HG03108 (cell line): ENCODE results near the gene GP2.
"Not testable (repeated sequence)": the region's sequence is repeated elsewhere in the genome, so short reads cannot be mapped to it uniquely, and the experiment has no call there.

Source experiments
- ATAC-seq: cut with Tn5 transposase; IDR thresholded peaks from one replicate; pipeline ENCODE4 v1.9.1; 2021; ENCODE audit warnings: moderate library complexity; ENCODE audit not compliant: unreplicated experiment

The GP2 gene

DNA sequence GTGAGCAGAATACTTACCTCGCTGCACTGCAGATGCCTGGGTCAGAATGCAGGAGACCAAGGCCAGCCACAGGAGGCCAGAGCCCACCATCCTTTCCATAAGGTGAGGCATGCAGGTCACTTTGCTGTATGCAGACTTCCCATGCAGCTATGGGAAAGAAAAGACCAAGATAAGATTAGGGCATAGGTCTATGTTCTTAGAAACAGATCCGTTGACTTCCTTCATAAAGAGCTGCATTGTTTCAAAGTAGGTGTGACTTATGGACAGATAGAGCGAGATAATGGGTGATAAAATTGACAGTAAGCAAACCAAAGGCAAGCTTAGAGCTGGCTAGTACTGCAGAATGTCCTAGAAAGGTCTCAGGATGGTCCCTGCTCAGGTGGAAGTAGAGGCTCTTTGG lies 992 bp downstream of the GP2 start:
- ATAC-seq, result no peak

DNA sequence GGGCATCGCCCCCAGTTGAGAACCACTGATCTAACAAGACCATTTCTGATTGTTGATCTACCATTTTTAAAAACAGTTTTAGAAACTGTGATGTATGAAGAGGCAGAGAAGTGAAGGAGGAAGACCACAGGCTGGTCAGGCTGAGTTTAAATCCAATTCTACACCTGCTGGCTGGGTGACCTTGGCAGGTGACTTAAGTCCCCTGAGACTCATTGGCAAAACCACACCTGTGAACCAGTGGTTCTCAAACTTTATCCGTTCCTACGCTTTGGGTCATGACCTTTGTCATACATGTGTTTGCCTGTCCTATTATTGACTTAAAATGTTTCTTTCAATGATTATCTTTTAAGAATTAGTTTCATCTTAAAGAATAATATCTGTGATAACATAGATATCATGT lies 2.3 kb downstream of the GP2 start:
- no peak for ATAC-seq

DNA sequence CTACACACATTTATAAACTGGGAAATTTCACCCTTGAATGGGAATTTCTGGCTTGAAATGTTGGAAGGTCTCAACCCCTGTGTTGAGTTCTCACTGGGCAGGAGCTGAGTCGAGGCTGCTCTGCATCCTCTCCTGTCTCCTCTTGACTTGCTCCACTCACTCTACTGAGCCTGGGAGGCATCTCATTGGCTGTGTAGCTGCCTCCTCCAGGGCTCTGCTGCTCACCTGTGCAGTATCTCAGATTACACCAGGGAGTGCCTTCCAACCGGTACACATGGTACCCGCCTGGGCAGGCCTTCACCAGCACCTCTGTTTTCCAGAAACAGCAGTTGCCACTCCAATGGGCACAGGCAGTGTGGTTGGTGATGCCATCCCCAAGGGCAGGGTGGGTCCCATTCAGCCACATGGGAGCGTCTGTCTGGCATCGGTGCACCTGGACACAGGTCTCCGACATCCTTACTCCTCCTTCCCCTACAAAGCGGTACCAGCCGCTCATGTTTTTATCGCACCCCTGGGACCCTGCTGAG lies 3.7 kb downstream of the GP2 start:
- ATAC-seq, result no peak

DNA sequence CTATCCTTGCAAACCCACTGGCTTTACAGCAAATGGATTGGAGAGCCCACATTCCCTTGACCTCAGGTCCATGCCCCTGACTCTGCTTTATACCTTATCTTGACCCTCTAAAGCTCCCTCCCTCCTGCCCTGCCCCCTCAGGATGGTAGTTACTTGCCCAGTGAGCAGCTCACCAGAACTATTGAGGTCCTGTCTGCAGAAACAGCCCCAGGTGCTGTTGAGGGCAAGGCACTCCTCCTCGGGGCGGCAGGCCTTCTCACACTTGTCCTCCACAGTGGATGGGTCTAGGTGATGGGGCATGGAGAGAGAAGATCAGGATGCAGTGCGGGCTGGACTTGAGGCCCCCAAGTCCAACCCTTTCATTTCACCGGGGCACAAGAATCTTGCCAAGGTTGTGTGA lies 4.6 kb downstream of the GP2 start:
- no peak for ATAC-seq

DNA sequence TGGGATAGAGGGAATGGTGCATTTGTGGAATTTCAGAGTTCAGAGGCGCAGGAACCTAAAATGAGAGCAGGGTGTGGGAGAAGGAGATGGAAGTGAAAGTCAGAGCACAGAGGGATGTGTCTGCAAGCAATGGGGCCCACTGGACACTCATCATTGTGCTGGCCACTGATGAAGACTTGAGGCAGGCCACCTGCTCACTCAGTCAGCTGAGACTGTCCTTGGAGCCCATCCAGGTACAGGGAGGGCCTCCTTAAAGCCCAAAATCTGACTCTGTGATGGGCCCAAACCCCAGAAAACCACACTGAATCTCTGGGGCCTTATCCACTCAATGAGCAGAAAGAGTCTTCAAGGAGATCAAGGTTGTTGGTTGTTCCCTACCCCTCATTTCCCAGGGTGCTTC lies 5.6 kb downstream of the GP2 start:
- ATAC-seq, result no peak

DNA sequence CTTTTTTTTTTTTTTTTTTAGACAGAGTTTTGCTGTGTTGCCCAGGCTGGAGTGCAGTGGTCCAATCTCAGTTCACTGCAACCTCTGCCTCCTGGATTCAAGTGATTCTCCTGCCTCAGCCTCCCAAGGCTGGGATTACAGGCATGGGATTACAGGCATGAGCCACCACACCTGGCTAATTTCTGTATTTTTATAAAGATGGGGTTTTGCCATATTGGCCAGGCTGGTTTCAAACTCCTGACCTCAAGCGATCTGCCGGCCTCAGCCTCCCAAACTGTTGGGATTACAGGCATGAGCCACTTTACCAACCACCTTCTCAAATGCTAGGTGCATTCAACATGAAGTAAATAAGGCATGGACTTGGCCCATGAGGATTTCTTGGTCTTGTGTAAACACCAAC lies 6.3 kb downstream of the GP2 start:
- ATAC-seq, result not testable (repeated sequence)

DNA sequence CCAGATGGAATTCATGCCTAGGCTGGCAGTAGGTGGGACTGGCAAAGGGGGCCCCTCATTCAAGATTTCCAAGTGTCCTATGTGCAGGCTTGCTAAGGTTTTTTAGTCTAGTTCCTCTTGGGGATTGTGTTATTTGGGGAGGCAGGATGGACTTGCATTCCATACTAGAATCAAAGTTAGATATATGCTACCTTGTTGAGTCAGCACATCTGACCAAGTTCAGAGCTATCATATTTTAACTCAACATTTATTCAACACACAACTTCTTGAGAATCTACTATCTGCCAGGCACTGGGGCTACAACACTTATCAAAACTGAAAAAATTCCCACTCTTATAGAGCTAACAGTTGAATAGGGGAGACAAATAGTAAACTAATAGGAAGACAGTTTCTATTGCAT lies 6.7 kb downstream of the GP2 start:
- no peak for ATAC-seq

DNA sequence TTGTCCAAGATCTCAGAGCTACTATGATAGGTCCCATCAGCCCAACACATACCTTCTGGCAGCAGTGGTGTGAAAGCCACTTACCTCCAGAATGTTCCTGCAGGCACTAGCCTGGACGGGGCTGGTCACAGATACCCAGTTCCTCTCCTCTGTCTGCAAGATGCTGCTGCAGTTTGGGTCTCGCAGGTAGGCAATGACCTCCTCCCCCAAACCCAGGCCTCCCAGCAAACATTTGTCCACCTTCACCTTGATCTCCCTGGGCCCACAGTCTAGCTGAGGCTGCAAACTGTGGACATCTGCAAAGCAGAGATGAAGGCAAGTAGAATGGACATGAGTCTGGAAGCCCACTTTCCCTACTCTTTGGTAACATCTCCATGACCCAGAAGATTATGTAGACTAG lies 7.1 kb downstream of the GP2 start:
- ATAC-seq, result no peak

DNA sequence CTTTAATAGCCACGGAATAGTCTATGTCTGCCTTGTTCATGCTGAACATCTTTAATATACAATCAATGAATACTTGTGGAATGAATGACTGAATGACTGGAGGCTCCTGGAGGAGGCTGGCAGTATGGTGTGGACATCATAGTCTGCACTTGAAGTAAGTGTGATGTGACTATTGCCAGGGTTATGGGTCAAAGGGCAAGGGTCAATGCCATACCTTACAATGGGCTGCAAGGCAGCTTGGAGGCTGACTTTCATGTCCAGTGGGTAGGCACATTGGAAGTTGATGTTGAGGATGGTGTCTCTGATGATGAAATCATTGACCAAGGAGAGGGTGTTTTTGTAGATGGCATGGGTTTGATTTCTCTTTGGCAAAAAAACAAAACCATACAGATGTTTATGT lies 7.9 kb downstream of the GP2 start:
- ATAC-seq, result no peak

DNA sequence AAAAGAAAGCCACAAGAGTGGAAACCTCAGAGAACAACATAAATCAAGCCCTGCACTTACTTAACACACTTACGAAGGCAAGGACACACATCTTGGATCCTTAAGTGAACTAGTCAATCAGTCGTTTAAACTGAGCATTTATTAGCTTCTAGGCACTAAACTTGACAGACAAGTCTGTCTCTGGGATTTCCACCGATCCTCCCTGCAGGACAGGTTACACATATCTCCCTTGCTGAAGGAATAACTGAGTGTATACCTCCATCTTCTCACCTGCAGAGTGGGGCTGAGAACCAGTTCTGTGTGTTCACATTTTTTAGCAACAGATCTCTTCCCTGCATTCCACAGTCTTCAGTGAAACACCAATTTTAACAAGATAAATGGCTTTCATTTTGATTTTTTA lies 8.9 kb downstream of the GP2 start:
- no peak for ATAC-seq

DNA sequence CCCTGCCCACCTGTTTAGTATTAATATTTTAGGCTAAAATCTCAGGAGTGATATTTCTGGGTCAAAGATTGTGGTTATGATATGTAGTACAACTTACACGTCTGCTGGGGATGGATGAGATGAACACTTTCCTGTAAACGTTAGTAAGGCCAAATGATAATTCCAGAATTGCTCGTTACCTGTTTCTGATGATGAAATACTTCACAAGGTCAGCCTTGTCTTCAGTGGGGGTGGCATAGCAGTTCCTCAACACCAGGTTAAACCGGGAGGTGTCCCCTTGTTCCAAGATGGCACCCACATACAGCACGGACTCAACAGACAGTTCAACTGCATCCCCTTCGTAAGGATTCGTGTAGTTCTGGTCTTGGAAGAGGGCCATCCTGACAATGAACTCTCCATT lies 9.3 kb downstream of the GP2 start:
- no peak for ATAC-seq

DNA sequence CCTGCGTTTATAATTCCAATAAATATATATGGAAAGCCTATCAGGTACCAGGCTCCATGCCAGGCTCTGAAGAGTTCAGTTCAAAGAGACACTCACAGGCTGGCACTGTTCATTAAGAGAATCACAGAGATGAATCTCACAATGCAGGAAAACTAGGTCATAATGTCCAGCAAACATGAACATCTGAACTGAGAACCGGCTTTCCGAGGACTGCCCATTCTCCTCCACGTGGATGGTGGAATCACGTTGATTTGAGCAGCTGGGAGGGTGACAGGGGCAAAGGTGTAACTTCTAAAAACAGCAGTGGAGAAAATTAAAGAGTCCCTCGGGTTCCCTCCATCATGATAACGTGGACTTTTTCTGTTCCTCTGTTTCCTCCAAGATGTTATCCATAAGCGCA lies 10.2 kb downstream of the GP2 start:
- ATAC-seq, result no peak

DNA sequence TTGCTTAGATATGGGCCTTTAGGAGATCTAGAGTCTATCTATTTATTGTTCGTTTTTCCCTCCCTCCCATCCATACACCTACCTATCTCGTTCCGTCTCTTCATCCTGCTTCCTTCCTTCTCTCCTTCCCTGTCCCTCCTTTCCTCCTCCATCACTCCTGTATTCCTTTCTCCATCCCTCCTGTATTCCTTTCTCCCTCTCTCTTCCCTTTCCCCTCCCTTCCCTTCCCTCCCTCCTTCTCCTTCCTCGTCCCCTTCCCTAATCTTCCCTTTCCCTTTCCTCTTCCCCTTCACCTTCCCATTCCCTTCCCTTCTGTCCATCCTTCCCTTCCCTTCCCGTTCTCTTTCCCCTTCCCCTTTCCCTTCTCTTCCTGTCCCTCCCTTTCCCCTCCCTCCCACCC lies 10.6 kb downstream of the GP2 start:
- ATAC-seq, result no peak

DNA sequence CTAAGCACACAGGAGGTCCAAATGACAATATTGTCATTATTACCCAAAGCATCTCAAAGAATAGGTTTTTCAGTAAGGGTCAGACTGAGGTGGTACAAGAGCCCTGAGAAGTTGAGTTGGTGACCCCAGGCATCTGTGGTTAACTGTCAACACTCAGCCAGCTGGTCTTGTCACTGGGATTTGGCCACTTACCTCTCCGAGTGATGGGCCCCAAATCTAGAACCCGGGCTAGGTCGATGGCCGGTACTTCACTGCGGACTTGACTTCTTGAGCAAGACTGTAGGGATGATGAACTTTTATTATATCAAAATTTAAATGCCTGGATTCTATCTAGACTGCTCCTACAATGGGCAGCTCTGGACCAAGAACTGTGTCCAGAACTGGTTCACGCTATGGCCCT lies 11.5 kb downstream of the GP2 start:
- no peak for ATAC-seq

DNA sequence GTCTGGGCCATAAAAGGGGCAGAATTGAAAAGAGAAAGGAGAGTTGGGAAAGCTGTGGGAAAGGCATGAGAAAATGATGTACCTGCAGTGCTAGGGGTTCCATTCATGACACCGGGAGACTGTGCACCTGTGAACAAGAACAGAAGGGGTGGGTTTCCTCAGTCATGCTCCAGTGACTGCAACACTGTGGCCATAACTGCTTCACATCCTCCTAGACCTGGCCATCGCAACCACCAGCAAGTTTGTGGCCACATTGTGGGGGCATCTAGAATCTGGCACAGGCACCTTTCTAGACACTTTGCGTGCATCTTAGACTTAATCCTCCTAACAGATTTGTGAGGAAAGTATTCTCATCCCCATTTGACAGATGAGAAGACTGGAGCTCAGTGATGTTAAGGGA lies 12.7 kb downstream of the GP2 start:
- ATAC-seq, result no peak

DNA sequence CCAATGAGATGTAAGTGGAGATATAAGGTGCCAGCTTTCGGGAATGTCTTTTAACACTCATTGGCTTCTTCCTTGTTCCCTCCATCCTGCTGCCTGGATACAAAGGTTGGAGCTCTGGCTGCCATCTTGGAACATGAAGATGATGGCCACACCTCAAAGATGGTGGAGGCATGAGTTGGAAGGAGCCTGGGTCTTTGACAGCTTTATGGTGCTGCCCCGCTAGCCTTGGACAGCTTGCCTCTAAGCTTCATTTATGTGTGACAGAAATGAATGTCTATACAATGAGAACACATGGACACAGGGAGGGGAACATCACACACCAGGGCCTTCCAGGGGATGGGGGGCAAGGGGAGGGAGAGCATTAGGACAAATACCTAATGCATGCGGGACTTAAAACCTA lies 13.6 kb downstream of the GP2 start:
- no peak for ATAC-seq

DNA sequence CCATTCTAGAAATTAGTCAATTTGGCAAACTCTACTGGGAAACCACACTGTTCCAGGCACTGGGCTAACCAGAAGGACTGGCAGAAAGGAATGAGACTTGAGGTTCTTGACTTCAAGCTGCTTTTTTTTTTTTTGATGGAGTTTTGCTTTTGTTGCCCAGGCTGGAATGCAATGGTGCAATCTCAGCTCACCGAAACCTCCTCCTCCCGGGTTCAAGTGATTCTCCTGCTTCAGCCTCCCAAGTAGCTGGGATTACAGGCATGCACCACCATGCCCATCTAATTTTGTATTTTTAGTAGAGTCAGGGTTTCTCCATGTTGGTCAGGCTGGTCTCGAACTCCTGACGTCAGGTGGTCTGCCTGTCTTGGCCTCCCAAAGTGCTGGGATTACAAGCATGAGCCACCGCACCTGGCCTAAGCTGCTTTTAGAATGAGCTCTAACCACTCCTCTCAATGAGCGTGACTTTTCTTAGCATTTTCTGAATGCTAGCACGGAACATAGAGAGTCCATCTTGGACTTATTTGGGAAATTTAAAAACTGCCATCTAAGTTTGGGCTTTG lies 14.7 kb downstream of the GP2 start:
- ATAC-seq, result not testable (repeated sequence)

DNA sequence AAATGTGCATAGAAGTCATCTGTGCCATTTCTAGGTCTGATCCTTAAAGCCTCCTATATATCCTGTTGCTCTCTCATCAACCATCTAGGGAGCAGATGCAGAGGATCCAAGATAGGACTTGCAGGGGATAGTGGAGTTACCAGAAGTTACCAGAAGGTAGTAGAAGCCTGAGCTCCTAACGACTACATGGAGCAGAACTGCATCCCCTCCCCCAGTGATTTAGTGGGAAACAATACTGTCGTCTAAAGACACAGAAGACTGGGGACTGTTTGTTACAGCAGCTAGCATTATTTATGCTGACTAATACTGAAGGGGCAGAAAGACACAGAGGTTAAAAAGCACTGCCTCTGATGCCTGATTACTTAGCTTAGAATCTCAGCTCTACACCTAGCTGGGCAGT lies 15.8 kb downstream of the GP2 start:
- ATAC-seq, result no peak

DNA sequence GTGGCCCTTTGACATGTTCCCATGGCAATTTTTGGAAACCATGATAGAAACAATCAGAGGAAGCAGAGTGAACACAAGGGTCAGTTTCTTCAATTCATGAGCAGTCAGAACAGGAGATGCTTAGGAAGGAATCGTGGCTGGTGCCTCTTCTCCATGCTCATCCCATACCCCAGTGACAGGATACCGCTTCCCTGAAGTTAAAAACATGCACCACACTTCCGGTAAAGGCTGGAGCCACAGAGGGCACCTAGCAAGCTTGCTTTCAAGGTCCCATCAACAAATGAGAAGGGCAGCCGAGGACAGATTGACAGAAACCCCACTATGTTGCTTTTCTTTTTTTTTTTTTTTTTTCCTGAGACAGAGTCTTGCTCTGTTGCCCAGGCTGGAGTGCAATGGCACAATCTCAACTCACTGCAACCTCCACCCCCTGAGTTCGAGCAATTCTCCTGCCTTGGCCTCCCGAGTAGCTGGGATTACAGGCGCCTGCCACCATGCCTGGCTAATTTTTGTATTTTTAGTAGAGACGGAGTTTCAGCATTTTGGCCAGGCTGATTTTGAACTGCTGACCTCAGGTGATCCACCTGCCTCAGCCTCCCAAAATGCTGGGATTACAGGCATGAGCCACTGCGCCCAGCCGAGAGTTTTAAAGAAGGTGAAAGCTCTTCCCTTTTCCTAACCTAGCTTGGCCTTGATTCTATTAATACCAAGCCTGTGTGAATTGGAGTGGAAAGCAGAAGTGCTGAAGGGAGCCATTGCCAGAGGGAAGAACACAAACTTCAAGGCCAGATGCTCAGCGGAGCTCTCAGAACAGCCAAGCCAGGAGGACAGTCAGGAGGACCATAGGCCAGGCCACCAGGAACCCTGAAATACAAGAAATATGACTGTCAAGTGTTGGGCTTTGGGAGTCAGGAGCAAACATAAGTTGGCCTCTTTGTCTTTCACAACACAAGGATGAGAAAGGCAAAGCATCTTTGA lies 16.6 kb downstream of the GP2 start:
- no peak for ATAC-seq

DNA sequence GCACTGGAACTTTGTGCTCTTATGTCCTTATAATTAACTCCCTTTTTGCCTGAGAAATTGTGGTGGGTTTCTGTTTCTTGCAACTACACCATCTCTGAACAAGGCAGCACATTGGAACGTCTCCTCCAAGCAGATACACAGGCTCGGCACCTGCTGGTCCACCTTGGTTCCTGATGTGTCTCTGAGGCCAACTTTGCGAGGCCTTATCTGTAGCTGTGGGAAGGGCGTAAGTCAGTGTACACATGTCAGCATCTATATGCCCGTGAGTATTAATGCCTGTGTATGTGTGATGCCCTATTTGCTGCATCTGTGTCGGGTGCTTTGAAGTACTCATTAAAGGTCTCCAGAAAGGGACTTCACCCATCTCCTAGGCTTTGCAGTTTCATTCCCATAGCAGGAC lies 17.5 kb downstream of the GP2 start:
- ATAC-seq, result no peak

DNA sequence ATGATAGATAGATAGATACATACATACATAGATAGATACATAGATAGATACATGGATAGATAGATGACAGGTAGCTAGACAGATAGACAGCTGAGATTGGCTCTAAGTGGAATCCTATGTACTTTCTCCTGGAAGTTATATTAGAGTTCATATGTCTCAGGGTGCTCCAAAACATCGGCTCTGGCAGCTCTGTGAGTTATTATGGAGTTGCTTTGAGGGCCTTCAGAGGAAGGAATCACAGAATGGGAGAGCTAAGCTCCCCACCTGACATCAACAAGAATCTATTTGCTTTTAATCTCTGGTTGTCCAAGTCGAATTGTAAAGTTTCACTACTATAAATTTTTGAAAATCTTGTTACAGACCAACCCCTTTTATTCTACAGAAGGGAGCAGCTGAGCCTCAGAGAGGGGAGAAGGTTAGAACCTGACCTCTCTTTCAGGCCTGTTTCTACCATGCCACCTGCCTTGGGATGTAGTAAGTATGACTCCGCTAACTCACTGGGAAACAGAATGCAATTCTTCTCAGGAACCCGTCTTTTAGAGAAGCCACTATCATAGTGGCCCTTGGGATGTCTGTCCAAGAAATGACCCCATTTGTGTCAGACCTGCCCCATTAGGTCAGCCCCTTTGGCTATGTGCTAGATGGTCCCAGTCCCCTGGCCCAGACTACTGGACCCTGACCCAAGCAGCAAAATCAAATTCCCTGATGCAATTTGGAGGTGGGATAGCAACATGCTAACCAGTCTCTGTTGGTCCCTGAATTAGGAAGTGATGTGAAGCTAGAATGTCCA lies 18.3 kb downstream of the GP2 start:
- ATAC-seq, result no peak

DNA sequence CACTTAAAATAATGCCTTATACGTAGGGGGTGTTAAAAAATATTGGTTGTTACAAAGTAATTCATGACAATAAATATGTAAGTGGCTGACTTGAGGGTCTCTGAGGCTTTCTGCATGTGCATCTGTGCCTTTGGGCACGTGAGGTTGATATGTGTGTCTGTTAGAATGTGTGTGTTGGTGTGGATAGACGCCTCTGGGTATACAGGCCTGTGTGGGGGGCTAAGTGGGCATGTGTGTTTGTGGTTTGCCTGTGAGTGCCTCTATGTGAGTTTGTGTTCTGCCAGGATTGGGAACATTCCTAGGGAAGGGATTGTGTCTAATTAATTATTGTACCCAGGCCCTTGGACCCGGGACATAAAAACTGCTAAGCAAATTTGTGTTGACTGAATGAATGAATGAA lies 19.0 kb downstream of the GP2 start:
- ATAC-seq, result no peak
